Testis (tissue), 2 donors: ENCODE data around the gene TPRG1.
A peak's percentile ranks its signal among the peaks of the same experiment; 100 is the strongest.

Source experiments
- POLR2A ChIP-seq: fragments of 450-650 bp; IDR thresholded peaks from one replicate; pipeline ENCODE4 v1.6.1; 2017; ENCODE audit warnings: antibody characterized with exemption, mild to moderate bottlenecking, moderate library complexity
- TF ChIP-seq, protein P1 (sequence below), 3 experiments: fragments of 450-650 bp in 2 of 3; fragments of 200-600 bp in 1 of 3; sonication (generic) in 1 of 3; IDR thresholded peaks; one replicate each; pipeline ENCODE4 v1.5.1; 2016 to 2019; ENCODE audit warnings: antibody characterized with exemption in 3 of 3, mild to moderate bottlenecking in 2 of 3, moderate library complexity in 1 of 3

DNA sequence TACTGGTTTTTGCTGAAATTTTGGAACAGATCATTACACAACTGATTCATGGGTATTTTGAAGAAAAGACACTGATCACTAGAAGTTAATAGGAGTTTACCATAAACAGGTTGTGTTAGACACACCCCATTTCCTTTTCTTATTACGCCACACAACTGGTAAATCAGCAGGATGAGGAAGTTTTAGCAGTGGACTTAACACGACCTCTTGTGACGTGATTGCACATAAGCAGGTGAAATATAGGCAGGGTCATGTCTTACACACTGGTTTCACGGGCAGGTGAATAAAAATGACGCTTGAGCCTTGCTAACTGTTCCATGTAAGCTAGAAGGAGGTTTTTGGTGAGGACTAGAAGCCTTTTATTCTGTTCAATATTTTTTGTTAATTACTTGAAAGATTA, 27.1 kb upstream of the TPRG1 start:
- no peak for TF ChIP-seq POLR2A
- TF ChIP-seq, protein P1, sequence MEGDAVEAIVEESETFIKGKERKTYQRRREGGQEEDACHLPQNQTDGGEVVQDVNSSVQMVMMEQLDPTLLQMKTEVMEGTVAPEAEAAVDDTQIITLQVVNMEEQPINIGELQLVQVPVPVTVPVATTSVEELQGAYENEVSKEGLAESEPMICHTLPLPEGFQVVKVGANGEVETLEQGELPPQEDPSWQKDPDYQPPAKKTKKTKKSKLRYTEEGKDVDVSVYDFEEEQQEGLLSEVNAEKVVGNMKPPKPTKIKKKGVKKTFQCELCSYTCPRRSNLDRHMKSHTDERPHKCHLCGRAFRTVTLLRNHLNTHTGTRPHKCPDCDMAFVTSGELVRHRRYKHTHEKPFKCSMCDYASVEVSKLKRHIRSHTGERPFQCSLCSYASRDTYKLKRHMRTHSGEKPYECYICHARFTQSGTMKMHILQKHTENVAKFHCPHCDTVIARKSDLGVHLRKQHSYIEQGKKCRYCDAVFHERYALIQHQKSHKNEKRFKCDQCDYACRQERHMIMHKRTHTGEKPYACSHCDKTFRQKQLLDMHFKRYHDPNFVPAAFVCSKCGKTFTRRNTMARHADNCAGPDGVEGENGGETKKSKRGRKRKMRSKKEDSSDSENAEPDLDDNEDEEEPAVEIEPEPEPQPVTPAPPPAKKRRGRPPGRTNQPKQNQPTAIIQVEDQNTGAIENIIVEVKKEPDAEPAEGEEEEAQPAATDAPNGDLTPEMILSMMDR (IDR thresholded peaks at IDR 0.05), result peak in 2 of 3 experiments; percentile 11 to 41
